ENCODE results near the gene VDAC2.

- no peak for TF ChIP-seq POLR2AphosphoS5 (IDR thresholded peaks at IDR 0.05)
- TF ChIP-seq CTCF (IDR thresholded peaks at IDR 0.05) = no peak
- TF ChIP-seq POLR2A (IDR thresholded peaks at IDR 0.05) = no peak
Observed at GRCh38 chr10:75186310-75186709, 24.3 kb upstream of the VDAC2 start.
